CD4-positive, alpha-beta T cell (primary cell): ENCODE measurements around the gene NCOA4. TPM values are rescaled to one million over a fixed set of nuclear protein-coding genes. Genes with fewer than 3 reads are reported as not detected.

ENCODE experiments used
- total RNA-seq, 174 experiments: library from RNA in 2 of 174; stranded (reverse) in 2 of 174; gene quantifications; one replicate each; pipeline ENCODE4 v1.2.3 and lab custom pipeline; 2021 to 2026

NCOA4 gene
- total RNA-seq, 2 experiments from 2014 or later: 41.0 to 42.9 TPM

Other genes starting within 250 kb of the NCOA4 start
- gene AGAP4, start 183.1 kb downstream of the NCOA4 start, total RNA-seq: 10 to 100 TPM; 23.9 to 24.8 TPM
- 10 to 100 TPM; 32.2 to 32.9 TPM for gene TIMM23, start 58.1 kb downstream of the NCOA4 start, total RNA-seq
- gene MSMB, start 15.6 kb upstream of the NCOA4 start, total RNA-seq: not detected